ENCODE data around the gene C2orf15.
"Not testable (repeated sequence)": the region's sequence is repeated elsewhere in the genome, so short reads cannot be mapped to it uniquely, and the experiment has no call there.

The C2orf15 gene, protein sequence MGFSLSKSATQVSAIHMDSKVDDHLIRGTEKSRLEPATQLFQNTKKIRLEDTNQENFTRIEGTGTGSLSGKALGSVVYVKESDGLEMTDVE

DNA sequence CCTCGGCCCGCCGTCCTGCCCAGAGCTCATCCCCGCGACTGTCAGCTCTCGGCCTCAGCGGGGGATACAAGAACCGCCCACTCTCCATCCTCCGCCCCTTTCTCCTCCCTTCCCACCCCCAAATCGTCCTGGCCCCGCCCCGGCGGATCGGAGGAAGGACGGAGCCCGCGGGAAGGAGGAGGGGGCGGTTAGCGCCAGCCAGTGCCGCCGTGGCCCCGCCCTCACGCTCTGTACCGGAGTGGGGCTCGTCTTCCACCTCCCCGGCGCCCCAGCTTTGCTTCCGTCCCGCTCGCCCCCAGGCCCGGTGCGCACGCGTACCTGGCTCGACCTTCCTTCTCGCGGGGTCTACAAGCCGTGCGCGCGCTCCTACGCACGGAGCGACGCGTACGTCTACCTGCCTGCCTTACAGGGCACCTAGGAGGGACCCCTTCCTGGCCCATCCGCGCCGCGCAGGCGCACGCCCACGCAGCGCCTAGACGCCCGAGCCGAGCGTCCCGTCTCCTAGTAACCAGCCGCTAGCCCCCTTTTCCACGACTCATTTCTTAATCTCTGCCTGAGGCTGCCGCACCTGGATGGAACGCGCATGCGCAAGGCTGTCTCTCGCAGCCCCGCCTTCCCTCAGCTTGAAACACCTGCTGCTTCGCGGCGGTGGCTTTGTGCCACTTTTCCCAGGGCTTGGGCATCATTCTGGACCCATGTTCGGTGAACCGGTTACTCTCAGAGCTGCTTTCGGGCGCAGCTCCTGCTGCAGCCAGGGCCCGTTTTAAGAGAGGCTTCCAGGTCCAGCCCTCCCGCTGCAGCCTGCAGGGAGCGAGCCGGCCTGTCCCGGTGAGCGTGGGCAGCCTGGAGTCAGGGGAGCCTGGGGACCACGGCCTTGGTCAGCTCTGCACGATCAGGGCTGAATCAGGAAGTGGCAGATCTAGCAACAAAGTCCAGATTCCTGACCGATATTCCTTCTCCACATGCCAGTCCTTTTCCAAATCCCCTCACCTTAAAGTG, at the start of gene C2orf15:
Gene C2orf15, plus strand, starts transcription at position 598 of the 999 bp plus-strand sequence. CDS start 8,852 bp downstream, outside the sequence.
- Histone ChIP-seq H3K9ac (ENCODE audit: low read depth, low read length) (peak within 1 kb of the TSS; percentile 88), H3K9me3 (ENCODE audit: control insufficient read depth, insufficient read depth, low read length) (no peaks in the 10 kb centered on the region), H3K4me1 (ENCODE audit: insufficient read depth, low read length) (no peaks in the 10 kb centered on the region; the same call in 1 of the 2 replicates), H3K36me3 (ENCODE audit: insufficient read depth, low read length) (no peaks in the 10 kb centered on the region)

DNA sequence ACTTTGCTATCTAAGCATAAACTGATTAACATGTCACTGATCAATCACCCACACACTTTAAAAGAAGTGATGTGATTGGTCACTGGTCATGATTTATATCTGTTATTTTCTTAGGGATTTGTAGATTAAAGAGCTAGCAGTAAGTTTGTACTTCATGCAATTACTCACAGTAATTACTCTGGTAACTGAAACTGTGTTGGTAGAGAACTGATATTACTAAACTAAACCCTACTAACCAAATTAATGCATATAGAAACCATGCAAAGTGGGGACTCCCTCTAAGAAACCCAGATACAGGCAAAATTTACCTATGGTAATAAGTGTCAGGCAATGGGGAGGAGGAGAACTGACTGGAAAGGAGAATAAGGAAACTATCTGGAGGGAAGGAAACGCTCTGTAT, 44.8 kb upstream of the C2orf15 start:
- Histone ChIP-seq H3K36me3 (ENCODE audit: insufficient read depth, low read length) (no peaks in the 10 kb centered on the region), H3K4me1 (ENCODE audit: insufficient read depth, low read length) (no peaks in the 10 kb centered on the region), H3K9ac (ENCODE audit: low read depth, low read length) (no peak overlapping the region), H3K9me3 (ENCODE audit: control insufficient read depth, insufficient read depth, low read length) (no peaks in the 10 kb centered on the region)

DNA sequence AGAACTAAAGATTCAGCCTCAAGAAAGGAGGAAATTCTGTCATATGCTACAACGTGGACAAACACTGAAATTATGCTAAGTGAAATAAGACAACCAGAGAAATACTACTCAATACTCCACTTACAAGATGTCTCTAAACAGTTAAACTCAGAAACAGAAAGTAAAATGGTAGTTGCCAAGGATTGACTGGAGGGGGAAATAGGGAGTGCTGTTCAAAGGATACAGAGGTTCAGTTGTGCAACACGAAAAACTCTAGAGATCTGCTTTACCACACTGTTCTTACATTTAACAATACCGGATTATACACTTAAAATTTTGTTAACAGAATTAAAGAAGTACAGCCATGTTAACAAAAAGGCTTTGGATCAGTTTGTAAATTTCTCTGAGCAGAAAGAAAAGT, 39.8 kb upstream of the C2orf15 start:
- Histone ChIP-seq H3K36me3 (ENCODE audit: insufficient read depth, low read length) (no peaks in the 10 kb centered on the region), H3K4me1 (ENCODE audit: insufficient read depth, low read length) (no peaks in the 10 kb centered on the region), H3K9ac (ENCODE audit: low read depth, low read length) (no peak overlapping the region), H3K9me3 (ENCODE audit: control insufficient read depth, insufficient read depth, low read length) (no peaks in the 10 kb centered on the region)

DNA sequence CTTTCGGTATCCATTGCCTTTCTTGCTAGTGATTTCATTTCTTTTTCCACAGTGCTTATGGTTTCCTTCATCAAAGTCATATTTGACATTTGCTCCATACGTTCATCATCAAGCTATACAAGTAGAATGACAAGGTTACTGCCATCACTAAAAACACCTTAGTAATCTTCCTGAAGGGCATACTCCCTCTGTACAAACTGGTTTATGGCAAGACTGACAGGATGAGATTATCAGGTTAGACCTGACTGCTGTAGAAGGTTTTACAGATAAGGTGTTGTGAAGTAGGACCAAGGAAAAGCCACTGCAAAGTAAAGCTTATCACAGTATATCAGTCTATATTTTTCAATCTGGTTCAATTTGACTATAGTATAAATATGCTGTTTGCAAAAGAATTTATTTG, 37.5 kb upstream of the C2orf15 start:
- Histone ChIP-seq H3K9ac (ENCODE audit: low read depth, low read length) (no peak overlapping the region), H3K4me1 (ENCODE audit: insufficient read depth, low read length) (no peaks in the 10 kb centered on the region), H3K9me3 (ENCODE audit: control insufficient read depth, insufficient read depth, low read length) (no peaks in the 10 kb centered on the region), H3K36me3 (ENCODE audit: insufficient read depth, low read length) (no peaks in the 10 kb centered on the region)

DNA sequence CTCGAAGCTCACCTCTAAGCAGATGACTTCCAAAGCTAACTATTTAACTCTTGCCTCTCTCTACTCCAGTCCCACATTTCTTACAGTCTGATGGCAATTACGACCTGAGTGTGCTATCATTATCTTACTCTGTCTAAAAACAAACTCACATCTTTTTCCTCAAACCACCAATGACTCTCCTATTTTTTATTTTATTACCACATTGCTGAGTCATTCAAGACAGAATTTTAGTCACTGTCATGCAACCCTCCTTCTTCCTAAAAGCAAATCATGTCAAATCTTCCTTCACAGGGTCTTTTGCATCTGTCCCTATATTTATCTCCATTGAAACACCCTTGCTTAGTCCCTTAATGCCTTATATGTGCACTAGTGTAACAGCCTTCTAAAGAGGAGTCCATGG, 34.6 kb upstream of the C2orf15 start:
- Histone ChIP-seq H3K36me3 (ENCODE audit: insufficient read depth, low read length) (no peaks in the 10 kb centered on the region), H3K9ac (ENCODE audit: low read depth, low read length) (no peak overlapping the region), H3K4me1 (ENCODE audit: insufficient read depth, low read length) (no peaks in the 10 kb centered on the region), H3K9me3 (ENCODE audit: control insufficient read depth, insufficient read depth, low read length) (no peaks in the 10 kb centered on the region)

DNA sequence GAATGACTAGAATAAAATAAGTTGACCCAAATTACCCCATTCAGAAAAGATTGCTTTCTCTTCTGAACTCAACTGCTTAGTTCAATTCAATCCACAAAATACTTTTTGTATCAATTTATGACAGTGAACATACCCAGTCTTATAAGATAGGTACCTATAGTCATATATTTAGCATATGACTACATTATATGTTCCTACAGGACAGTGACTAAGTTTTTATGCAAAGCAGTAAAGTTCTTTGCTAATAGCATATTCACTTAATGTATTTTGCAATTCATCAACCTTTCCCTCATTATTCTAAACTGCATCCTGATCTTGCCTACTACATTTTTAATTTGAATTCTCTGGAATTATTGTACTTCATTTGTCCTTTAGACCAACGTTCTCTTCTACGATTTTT, 30.3 kb upstream of the C2orf15 start:
- H3K4me1 ChIP-seq (ENCODE audit: insufficient read depth, low read length) = no peaks in the 10 kb centered on the region
- no peaks in the 10 kb centered on the region for H3K9me3 ChIP-seq (ENCODE audit: control insufficient read depth, insufficient read depth, low read length)
- H3K9ac ChIP-seq (ENCODE audit: low read depth, low read length) = no peak overlapping the region

DNA sequence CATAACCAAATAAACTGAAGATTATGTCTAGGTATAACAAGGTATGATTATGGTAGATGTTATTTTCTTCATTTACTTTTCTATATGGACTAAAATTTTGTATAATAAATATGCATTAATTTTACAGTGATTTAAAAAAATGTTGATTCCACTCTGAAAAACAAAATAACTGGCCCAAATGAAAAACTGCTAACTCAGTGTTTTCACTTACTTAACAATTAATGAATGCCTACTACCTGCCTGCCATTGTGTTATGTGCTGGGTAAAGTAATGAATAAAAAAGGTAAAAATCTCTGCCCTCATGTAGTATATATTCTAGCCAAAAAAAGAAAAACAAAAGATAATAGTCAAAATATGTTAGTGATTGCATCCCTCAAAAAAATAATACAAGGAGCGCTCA, 29.6 kb upstream of the C2orf15 start:
- Histone ChIP-seq H3K9ac (ENCODE audit: low read depth, low read length) (no peak overlapping the region), H3K4me1 (ENCODE audit: insufficient read depth, low read length) (no peaks in the 10 kb centered on the region), H3K9me3 (ENCODE audit: control insufficient read depth, insufficient read depth, low read length) (no peaks in the 10 kb centered on the region), H3K36me3 (ENCODE audit: insufficient read depth, low read length) (no peaks in the 10 kb centered on the region)

More for the DNA sequence above, 30.3 kb upstream of the C2orf15 start:
- H3K36me3 ChIP-seq (ENCODE audit: insufficient read depth, low read length) = no peaks in the 10 kb centered on the region

DNA sequence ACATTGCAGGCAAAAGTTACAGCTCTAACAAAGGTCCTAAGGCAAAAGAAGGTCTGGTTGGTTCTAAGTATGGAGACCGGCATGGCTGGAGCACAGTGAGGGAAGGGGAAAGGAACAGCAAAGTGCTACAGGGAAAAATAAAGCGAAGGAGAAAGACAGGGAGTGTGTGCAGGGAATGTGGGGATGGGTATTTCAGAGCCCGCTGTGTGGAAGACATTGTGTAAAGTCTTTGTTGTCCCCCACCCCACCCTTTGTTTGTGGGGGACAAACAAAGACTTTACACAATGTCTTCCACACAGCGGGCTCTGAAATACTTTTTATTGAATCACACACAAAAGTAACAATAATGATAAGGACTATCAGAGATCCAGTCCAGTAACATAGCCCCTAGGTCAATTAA, 28.9 kb upstream of the C2orf15 start:
- H3K36me3 ChIP-seq (ENCODE audit: insufficient read depth, low read length) = no peaks in the 10 kb centered on the region
- no peaks in the 10 kb centered on the region for H3K4me1 ChIP-seq (ENCODE audit: insufficient read depth, low read length)
- no peak overlapping the region for H3K9ac ChIP-seq (ENCODE audit: low read depth, low read length)
- no peaks in the 10 kb centered on the region for H3K9me3 ChIP-seq (ENCODE audit: control insufficient read depth, insufficient read depth, low read length)

DNA sequence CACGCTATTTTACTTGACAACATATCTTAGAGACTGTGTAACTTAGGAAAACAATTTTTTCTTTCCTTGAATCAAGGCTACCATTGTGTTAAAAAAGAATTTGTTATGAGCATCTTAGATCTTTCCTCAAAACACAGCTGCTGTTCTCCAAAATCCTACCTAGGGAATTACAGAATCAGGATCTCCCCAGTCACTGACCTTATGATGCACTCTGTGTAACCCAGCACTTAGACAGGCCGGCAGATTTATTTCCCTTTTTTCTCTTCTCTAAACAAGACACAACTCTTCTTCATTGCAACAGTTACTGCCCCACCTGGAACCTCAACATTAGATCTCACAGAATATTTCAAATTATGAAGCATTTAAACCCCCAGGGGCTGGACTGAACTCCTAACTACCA, 13.5 kb upstream of the C2orf15 start:
- Histone ChIP-seq H3K9ac (ENCODE audit: low read depth, low read length) (no peak overlapping the region), H3K36me3 (ENCODE audit: insufficient read depth, low read length) (no peaks in the 10 kb centered on the region; the same call in 1 of the 2 replicates), H3K4me1 (ENCODE audit: insufficient read depth, low read length) (no peaks in the 10 kb centered on the region), H3K9me3 (ENCODE audit: control insufficient read depth, insufficient read depth, low read length) (no peaks in the 10 kb centered on the region)

DNA sequence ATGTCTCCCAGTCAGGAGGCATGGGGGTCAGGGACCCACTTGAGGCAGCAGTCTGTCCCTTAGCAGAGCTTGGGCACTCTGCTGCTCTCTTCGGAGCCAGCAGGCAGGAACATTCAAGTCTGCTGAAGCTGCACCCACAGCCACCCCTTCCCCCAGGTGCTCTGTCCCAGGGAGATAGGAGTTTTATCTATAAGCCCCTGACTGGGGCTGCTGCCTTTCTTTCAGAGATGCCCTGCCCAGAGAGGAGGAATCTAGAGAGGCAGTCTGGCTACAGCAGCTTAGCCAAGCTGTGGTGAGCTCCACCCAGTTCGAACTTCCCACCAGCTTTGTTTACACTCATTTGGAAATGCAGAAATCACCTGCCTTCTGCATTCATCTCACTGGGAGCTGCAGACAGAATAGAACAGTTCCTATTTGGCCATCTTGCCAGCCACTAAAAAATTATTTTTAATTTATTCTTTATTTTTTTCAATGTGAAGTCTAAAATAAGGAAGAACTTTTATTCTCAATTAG, 6.4 kb upstream of the C2orf15 start:
- not testable (repeated sequence) for H3K36me3 ChIP-seq (ENCODE audit: insufficient read depth, low read length); H3K4me1 ChIP-seq (ENCODE audit: insufficient read depth, low read length); H3K9me3 ChIP-seq (ENCODE audit: control insufficient read depth, insufficient read depth, low read length); H3K9ac ChIP-seq (ENCODE audit: low read depth, low read length)

DNA sequence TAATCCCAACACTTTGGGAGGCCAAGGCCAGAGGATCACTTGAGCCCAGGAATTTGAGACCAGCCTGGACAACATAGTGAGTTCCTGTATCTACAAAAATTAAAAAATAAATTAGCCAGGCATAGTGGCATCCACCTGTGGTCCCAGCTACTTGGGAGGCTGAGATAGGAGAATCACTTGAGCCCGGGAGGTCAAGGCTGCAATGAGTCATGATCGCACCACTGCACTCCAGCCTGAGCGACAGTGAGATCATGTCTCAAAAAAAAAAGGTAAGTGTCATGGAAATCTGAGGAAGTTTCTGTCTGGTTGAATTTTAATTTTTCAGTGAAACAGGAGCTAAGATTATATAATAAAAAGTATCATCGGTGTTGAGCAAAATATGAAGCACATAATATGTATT, 2.5 kb upstream of the C2orf15 start:
- H3K9ac ChIP-seq (ENCODE audit: low read depth, low read length) = no peak overlapping the region
- no peaks in the 10 kb centered on the region; the same call in 1 of the 2 replicates for H3K4me1 ChIP-seq (ENCODE audit: insufficient read depth, low read length)
- no peaks in the 10 kb centered on the region for H3K9me3 ChIP-seq (ENCODE audit: control insufficient read depth, insufficient read depth, low read length)
- H3K36me3 ChIP-seq (ENCODE audit: insufficient read depth, low read length) = no peaks in the 10 kb centered on the region

DNA sequence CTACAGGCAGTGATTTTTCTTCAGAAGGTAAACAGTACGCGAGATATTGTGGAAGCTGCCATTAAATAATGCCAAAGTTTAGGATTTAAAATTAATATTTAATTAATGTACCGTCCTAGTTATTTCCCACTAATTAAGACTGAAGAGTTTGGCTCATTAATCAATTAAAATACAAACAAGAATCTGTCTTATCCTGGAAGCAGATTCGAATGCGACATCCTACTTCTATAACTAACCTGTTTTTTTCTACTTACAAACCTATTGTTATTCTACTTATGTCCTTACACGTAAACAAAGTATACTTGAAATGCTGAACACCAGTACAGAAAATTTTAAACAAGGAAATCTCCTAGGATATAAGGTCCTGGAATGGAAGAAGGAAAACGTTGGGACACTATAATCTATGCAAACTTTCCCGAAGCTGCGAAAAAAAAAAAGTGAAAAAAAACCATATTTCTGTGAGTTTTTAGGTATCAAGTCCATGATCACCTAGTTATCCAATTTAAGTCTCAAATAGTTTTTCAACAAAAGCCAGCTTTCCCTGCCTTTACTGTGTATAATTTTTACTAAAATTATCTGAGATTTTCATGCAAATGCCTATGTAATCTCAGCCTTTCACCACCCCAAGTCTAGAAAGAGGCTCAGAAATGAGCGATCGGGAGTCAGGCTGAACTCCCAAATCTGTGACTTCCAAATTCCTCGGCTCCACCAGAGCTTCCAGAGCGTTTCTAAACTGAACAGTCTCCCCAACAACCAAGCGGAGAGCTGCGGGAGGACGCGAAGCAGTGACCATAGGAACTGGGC, 1.2 kb upstream of the C2orf15 start:
- Histone ChIP-seq H3K9ac (ENCODE audit: low read depth, low read length) (peak overlapping the region; percentile 88), H3K9me3 (ENCODE audit: control insufficient read depth, insufficient read depth, low read length) (no peaks in the 10 kb centered on the region), H3K4me1 (ENCODE audit: insufficient read depth, low read length) (no peaks in the 10 kb centered on the region; the same call in 1 of the 2 replicates), H3K36me3 (ENCODE audit: insufficient read depth, low read length) (no peaks in the 10 kb centered on the region)

DNA sequence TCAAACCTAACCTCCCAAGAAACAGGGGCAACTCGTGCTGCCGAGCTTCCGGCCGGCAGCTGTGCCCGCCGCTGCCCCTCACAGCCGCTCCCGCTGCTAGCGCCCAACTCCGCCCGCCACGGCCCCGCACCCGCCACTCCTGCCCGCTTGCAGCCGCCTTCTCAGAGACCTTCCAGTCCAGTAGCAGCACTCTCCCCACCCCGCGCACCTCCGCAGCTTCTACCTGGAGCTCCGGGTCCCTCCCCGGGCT, 722 bp upstream of the C2orf15 start:
- no peaks in the 10 kb centered on the region for H3K36me3 ChIP-seq (ENCODE audit: insufficient read depth, low read length)
- H3K9me3 ChIP-seq (ENCODE audit: control insufficient read depth, insufficient read depth, low read length) = no peaks in the 10 kb centered on the region
- H3K9ac ChIP-seq (ENCODE audit: low read depth, low read length) = peak overlapping the region; percentile 88
- H3K4me1 ChIP-seq (ENCODE audit: insufficient read depth, low read length) = no peaks in the 10 kb centered on the region; the same call in 1 of the 2 replicates

DNA sequence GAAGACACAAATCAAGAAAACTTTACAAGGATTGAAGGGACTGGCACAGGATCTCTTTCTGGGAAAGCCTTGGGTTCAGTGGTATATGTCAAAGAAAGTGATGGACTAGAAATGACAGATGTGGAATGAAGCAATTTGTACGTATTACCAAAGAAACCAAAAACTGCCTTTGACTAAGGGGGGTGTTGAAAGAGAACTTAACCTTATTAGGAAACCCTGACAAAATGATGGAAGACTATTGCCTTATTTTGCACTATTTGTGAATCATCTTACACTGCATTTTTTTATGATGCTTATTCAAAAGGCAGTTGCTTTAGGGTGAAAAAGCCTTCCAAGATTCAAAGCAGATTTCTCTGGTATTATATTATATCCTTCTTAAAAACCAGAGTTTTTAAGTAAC, 9.2 kb downstream of the C2orf15 start:
- no peaks in the 10 kb centered on the region for H3K9me3 ChIP-seq (ENCODE audit: control insufficient read depth, insufficient read depth, low read length)
- no peaks in the 10 kb centered on the region for H3K4me1 ChIP-seq (ENCODE audit: insufficient read depth, low read length)
- H3K36me3 ChIP-seq (ENCODE audit: insufficient read depth, low read length) = no peaks in the 10 kb centered on the region
- no peak overlapping the region for H3K9ac ChIP-seq (ENCODE audit: low read depth, low read length)

All from ES-I3 (cell line).